Measurements from ENCODE around the gene CTNNB1. TPM values are rescaled to one million over a fixed set of nuclear protein-coding genes. Genes with fewer than 3 reads are reported as not detected.

CTNNB1 gene
- polyA plus RNA-seq (2012; ENCODE audit: insufficient read length, low read depth), result 232 TPM

- peak; percentile 15 to 50; a peak in 1 of 4 replicates for TF ChIP-seq REST (IDR thresholded peaks at IDR 0.05; ENCODE audit: insufficient read depth in 1 of 2, low read depth in 2 of 2, low read length in 2 of 2)
- TF ChIP-seq SIN3A (IDR thresholded peaks at IDR 0.05; ENCODE audit: borderline replicate concordance, insufficient read depth, low read length), result no peak
- peak; percentile 98 for TF ChIP-seq TAF1 (IDR thresholded peaks at IDR 0.05; ENCODE audit: borderline replicate concordance, insufficient read depth, low read length)
- TF ChIP-seq POLR2AphosphoS5 (IDR thresholded peaks at IDR 0.05; ENCODE audit: low read depth, low read length), result peak; percentile 94
- peak; percentile 74 for TF ChIP-seq FOXP2 (optimal IDR thresholded peaks at IDR 0.05; ENCODE audit: borderline replicate concordance, extremely low read depth, extremely low read length, insufficient read depth)
Observed at GRCh38 chr3:41198950-41199865, at the start of gene CTNNB1. Gene CTNNB1, plus strand, starts transcription at chr3:41199505. Its CDS starts 24,564 bp downstream, at chr3:41224069.

GRCh38 chr3:41155834-41156233 lies 43.5 kb upstream of the CTNNB1 start:
- TF ChIP-seq POLR2AphosphoS5 (IDR thresholded peaks at IDR 0.05; ENCODE audit: low read depth, low read length) (no peak), TAF1 (IDR thresholded peaks at IDR 0.05; ENCODE audit: borderline replicate concordance, insufficient read depth, low read length) (no peak), FOXP2 (optimal IDR thresholded peaks at IDR 0.05; ENCODE audit: borderline replicate concordance, extremely low read depth, extremely low read length, insufficient read depth) (no peak), SIN3A (IDR thresholded peaks at IDR 0.05; ENCODE audit: borderline replicate concordance, insufficient read depth, low read length) (no peak), REST (IDR thresholded peaks at IDR 0.05; ENCODE audit: insufficient read depth in 1 of 2, low read depth in 2 of 2, low read length in 2 of 2) (no peak)

GRCh38 chr3:41158947-41159346 lies 40.4 kb upstream of the CTNNB1 start:
- TF ChIP-seq SIN3A (IDR thresholded peaks at IDR 0.05; ENCODE audit: borderline replicate concordance, insufficient read depth, low read length) (no peak), REST (IDR thresholded peaks at IDR 0.05; ENCODE audit: insufficient read depth in 1 of 2, low read depth in 2 of 2, low read length in 2 of 2) (no peak), TAF1 (IDR thresholded peaks at IDR 0.05; ENCODE audit: borderline replicate concordance, insufficient read depth, low read length) (no peak), FOXP2 (optimal IDR thresholded peaks at IDR 0.05; ENCODE audit: borderline replicate concordance, extremely low read depth, extremely low read length, insufficient read depth) (no peak), POLR2AphosphoS5 (IDR thresholded peaks at IDR 0.05; ENCODE audit: low read depth, low read length) (no peak)

GRCh38 chr3:41159588-41160189 lies 39.6 kb upstream of the CTNNB1 start:
- TF ChIP-seq REST (IDR thresholded peaks at IDR 0.05; ENCODE audit: insufficient read depth in 1 of 2, low read depth in 2 of 2, low read length in 2 of 2) (no peak), FOXP2 (optimal IDR thresholded peaks at IDR 0.05; ENCODE audit: borderline replicate concordance, extremely low read depth, extremely low read length, insufficient read depth) (no peak), TAF1 (IDR thresholded peaks at IDR 0.05; ENCODE audit: borderline replicate concordance, insufficient read depth, low read length) (no peak), SIN3A (IDR thresholded peaks at IDR 0.05; ENCODE audit: borderline replicate concordance, insufficient read depth, low read length) (no peak), POLR2AphosphoS5 (IDR thresholded peaks at IDR 0.05; ENCODE audit: low read depth, low read length) (no peak)

Measured in PFSK-1 (cell line).